Gastrocnemius medialis (tissue), 4 donors: ENCODE data around the gene SRPRA. TPM values are rescaled to one million over a fixed set of nuclear protein-coding genes. Genes with fewer than 3 reads are reported as not detected.

Experiments used
- ATAC-seq, 2 donors: fragments of 150-250 bp; one replicate each; pipeline ENCODE4 v1.9.1; 2016
- DNase-seq, 2 donors: peaks; one replicate each; pipeline ENCODE4 v3.0.0-alpha.2; 2019
- H3K27ac ChIP-seq, 4 donors: fragments of 200-600 bp; sonication (generic); 1 replicate in 1 of 4; 2 replicates in 3 of 4; pipeline ENCODE4 v1.5.1; 2016 to 2018; ENCODE audit warnings: mild to moderate bottlenecking in 2 of 4, moderate library complexity in 1 of 4
- H3K27me3 ChIP-seq, 3 donors: fragments of 200-600 bp; sonication (generic) in 2 of 3; 1 replicate in 1 of 3; 2 replicates in 2 of 3; pipeline versions ENCODE4 v1.5.1 to v1.6.0; 2016 to 2019; ENCODE audit warnings: mild to moderate bottlenecking in 1 of 3, moderate library complexity in 1 of 3
- H3K36me3 ChIP-seq, 2 donors: fragments of 200-600 bp; sonication (generic) in 1 of 2; one replicate each; pipeline ENCODE4 v1.5.1; 2017 to 2018
- H3K4me1 ChIP-seq, 2 donors: fragments of 200-600 bp; sonication (generic) in 1 of 2; one replicate each; pipeline ENCODE4 v1.5.1; 2016 to 2017; ENCODE audit warnings: mild to moderate bottlenecking in 2 of 2
- H3K4me3 ChIP-seq, 4 donors: fragments of 200-600 bp; sonication (generic) in 3 of 4; 1 replicate in 1 of 4; 2 replicates in 3 of 4; pipeline ENCODE4 v1.5.1; 2016 to 2019; ENCODE audit warnings: mild to moderate bottlenecking in 2 of 4
- H3K9me3 ChIP-seq, 3 donors: fragments of 200-600 bp; sonication (generic) in 2 of 3; 1 replicate in 1 of 3; 2 replicates in 2 of 3; pipeline ENCODE4 v1.5.1; 2016 to 2019
- POLR2A ChIP-seq, 2 donors: fragments of 450-650 bp; IDR thresholded peaks; one replicate each; pipeline ENCODE4 v1.6.1; 2017; ENCODE audit warnings: antibody characterized with exemption in 2 of 2, mild to moderate bottlenecking in 2 of 2, moderate library complexity in 2 of 2
- in situ Hi-C, 4 donors: fragments of 200-750 bp; cut with MboI; loops; one replicate each; pipeline versions ENCODE4 v1.15.0 to v1.8.0; 2017; ENCODE audit warnings: low sequenced_read_pairs in 4 of 4
- intact Hi-C: fragments of 100-400 bp; cut with DNase I; formaldehyde crosslinking; loops from one replicate; pipeline ENCODE4 v1.15.1; 2023; ENCODE audit warnings: low total_unique reads
- total RNA-seq, 4 donors: library from RNA; depleted of rRNA; stranded (reverse); fragments of >200 nt; gene quantifications; one replicate each; pipeline versions ENCODE4 v1.1.0 to v1.2.3, GENCODE V29; 2016
- TF ChIP-seq, protein P1 (sequence below), 5 experiments: fragments of 450-650 bp in 3 of 5; fragments of 200-600 bp in 2 of 5; sonication (generic) in 2 of 5; IDR thresholded peaks in 4 of 5; conservative IDR thresholded peaks in 1 of 5; 1 replicate in 4 of 5; 2 replicates in 1 of 5; pipeline ENCODE4 v1.5.1; 2016 to 2019; ENCODE audit warnings: antibody characterized with exemption in 5 of 5, mild to moderate bottlenecking in 3 of 5, moderate library complexity in 3 of 5

Gene SRPRA
- total RNA-seq, 4 donors from 2014 or later, result 72.3 to 101 (median 79.4) TPM

DNA sequence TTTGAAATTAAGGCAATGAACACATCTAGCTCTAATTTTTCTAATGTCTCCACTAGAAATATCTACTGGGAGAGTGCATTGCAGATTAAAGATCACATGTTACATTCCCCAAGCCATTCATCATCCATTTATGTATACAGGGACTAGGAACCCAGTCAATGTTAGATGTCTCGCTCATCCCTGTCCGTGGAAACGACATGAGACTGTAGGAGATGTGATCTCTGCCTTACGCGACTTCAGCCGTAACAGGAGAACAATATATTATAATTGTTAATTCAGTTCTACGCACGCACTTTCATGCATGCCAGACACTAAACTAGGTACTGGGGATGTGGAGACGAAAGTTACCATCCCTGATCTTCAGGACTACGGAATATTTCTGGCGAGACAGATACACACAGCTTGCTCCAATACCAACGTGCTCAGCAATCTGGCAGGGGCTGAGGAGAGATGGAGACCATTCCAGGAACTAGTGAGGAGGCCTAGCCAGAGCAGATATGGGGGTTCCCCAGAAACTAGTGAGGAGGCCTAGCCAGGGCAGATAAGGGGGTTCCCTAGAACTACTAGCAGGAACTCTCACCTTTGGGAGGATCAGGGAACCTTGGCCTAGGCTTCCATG is 35.9 kb upstream of the SRPRA start:
- ATAC-seq (peak in 1 of 2 donors; percentile 12), DNase-seq (no peak)
- intact Hi-C loops (loop anchor here (1.0 to 5.0 kb wide), 3 partner anchors 21 to 92 kb away; partner anchors contain the start of genes FAM118B, RPUSD4, ST3GAL4 and TIRAP), in situ Hi-C loops (loop anchor here in 1 of 4 donors (25.0 kb wide), 1 partner anchor 183 kb away; no protein-coding TSS in a partner anchor)
- H3K4me3 ChIP-seq, result peak overlapping the region; percentile 61 to 89 (median 76)
- H3K27ac ChIP-seq, result peak overlapping the region; percentile 85 to 96 (median 90)
- H3K9me3 ChIP-seq, result no peaks in the 10 kb centered on the region
- TF ChIP-seq, protein P1, sequence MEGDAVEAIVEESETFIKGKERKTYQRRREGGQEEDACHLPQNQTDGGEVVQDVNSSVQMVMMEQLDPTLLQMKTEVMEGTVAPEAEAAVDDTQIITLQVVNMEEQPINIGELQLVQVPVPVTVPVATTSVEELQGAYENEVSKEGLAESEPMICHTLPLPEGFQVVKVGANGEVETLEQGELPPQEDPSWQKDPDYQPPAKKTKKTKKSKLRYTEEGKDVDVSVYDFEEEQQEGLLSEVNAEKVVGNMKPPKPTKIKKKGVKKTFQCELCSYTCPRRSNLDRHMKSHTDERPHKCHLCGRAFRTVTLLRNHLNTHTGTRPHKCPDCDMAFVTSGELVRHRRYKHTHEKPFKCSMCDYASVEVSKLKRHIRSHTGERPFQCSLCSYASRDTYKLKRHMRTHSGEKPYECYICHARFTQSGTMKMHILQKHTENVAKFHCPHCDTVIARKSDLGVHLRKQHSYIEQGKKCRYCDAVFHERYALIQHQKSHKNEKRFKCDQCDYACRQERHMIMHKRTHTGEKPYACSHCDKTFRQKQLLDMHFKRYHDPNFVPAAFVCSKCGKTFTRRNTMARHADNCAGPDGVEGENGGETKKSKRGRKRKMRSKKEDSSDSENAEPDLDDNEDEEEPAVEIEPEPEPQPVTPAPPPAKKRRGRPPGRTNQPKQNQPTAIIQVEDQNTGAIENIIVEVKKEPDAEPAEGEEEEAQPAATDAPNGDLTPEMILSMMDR (IDR thresholded peaks at IDR 0.05 in 4 of 5, conservative IDR thresholded peaks at IDR 0.05 in 1 of 5), result no peak
- TF ChIP-seq POLR2A (IDR thresholded peaks at IDR 0.05), result no peak
- H3K4me1 ChIP-seq, result peaks cover 17 to 37% of the 10 kb centered on the region in 2 donors
- H3K36me3 ChIP-seq, result peaks cover 0 to 8% of the 10 kb centered on the region in 2 donors
- H3K27me3 ChIP-seq, result no peaks in the 10 kb centered on the region

DNA sequence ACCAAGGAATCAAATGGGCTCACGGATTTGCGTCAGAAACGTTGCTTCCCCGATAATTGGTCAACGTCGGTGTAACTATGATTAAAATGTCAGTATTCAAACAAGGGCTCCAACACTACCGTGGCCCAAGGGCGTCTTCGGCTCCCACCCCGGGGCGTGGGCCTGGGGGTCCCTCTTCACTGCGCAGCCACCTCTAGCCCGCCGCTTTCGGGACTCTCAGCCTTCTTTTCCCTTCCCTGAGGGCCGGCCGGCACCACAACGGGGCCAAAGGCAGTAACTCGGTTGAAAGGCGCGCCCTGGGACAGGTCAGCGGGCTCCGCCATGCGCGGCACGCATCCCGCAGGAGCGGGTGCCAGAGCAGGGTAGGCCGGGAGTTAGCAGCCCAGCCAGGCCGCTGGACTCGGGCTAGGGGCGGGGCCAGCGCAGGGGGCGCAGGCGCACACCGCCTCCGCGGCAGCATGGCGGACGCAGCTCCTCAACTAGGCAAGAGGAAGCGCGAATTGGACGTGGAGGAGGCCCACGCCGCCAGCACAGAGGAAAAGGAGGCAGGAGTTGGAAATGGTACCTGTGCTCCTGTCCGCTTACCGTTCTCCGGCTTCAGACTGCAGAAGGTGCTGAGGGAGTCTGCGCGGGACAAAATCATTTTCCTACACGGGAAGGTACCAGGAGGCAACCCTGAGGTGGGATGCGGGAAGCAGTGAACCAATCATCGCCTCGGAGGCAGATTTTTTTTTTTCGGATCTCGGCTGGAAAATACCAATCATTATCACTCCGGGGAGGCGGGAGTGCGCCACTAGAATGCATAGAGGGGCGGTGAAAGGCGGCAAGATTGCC is 35.1 kb upstream of the SRPRA start, which contains the start of gene DCPS:
TSS of gene DCPS (plus strand) at position 438 of the 834 bp plus-strand sequence. CDS start at position 459, 21 bp downstream.
- in situ Hi-C loops (loop anchor here in 1 of 4 donors (25.0 kb wide), 1 partner anchor 183 kb away; no protein-coding TSS in a partner anchor), intact Hi-C loops (loop anchor here (1.0 to 5.0 kb wide), 2 partner anchors 21 to 92 kb away; partner anchors contain the start of genes FAM118B, RPUSD4 and TIRAP)
- H3K4me3 ChIP-seq, result peak within 1 kb of the TSS; percentile 61 to 89 (median 76)
- H3K27me3 ChIP-seq, result no peaks in the 10 kb centered on the region
- H3K4me1 ChIP-seq, result peaks cover 14 to 34% of the 10 kb centered on the region in 2 donors
- H3K36me3 ChIP-seq, result peaks cover 0 to 8% of the 10 kb centered on the region in 2 donors
- peak; percentile 77 to 89 for DNase-seq
- TF ChIP-seq, protein P1 (IDR thresholded peaks at IDR 0.05 in 4 of 5, conservative IDR thresholded peaks at IDR 0.05 in 1 of 5), result no peak
- peak; percentile 23 to 31 for TF ChIP-seq POLR2A (IDR thresholded peaks at IDR 0.05)
- no peaks in the 10 kb centered on the region for H3K9me3 ChIP-seq
- H3K27ac ChIP-seq, result peak within 1 kb of the TSS; percentile 85 to 96 (median 90)
- ATAC-seq, result peak; percentile 88 to 95

- Histone ChIP-seq H3K4me1 (no peaks in the 10 kb centered on the region), H3K4me3 (no peak overlapping the region), H3K27me3 (no peaks in the 10 kb centered on the region), H3K9me3 (no peaks in the 10 kb centered on the region), H3K36me3 (peaks cover 0 to 32% of the 10 kb centered on the region in 2 donors), H3K27ac (no peak overlapping the region)
- no peak for ATAC-seq
- intact Hi-C loops, result no loop called here
- no peak for DNase-seq
- TF ChIP-seq, protein P1 (IDR thresholded peaks at IDR 0.05 in 4 of 5, conservative IDR thresholded peaks at IDR 0.05 in 1 of 5), result no peak
- TF ChIP-seq POLR2A (IDR thresholded peaks at IDR 0.05), result no peak
- in situ Hi-C loops, result loop anchor here in 1 of 4 donors (10.0 kb wide), 1 partner anchor 58 kb away; the partner anchor contains the start of gene ST3GAL4
Measured at GRCh38 chr11:126297004-126297403, 28.3 kb upstream of the SRPRA start.

- no peaks in the 10 kb centered on the region for H3K4me1 ChIP-seq
- peaks cover 0 to 44% of the 10 kb centered on the region in 2 donors for H3K36me3 ChIP-seq
- ATAC-seq, result no peak
- no peaks in the 10 kb centered on the region for H3K9me3 ChIP-seq
- no peak overlapping the region for H3K27ac ChIP-seq
- in situ Hi-C loops, result loop anchor here in 1 of 4 donors (10.0 kb wide), 1 partner anchor 61 kb away; the partner anchor contains the start of gene ST3GAL4
- H3K4me3 ChIP-seq, result no peak overlapping the region
- intact Hi-C loops, result no loop called here
- H3K27me3 ChIP-seq, result no peaks in the 10 kb centered on the region
- TF ChIP-seq, protein P1 (IDR thresholded peaks at IDR 0.05 in 4 of 5, conservative IDR thresholded peaks at IDR 0.05 in 1 of 5), result no peak
- TF ChIP-seq POLR2A (IDR thresholded peaks at IDR 0.05), result no peak
- DNase-seq, result no peak
Measured at GRCh38 chr11:126293726-126294125, 25.0 kb upstream of the SRPRA start.
